ENCODE results near the gene XAGE2. TPM values are rescaled to one million over a fixed set of nuclear protein-coding genes. Genes with fewer than 3 reads are reported as not detected.
"Not testable (repeated sequence)": the region's sequence is repeated elsewhere in the genome, so short reads cannot be mapped to it uniquely, and the experiment has no call there.

The XAGE2 gene
- total and polyA plus RNA-seq, 2 of the 4 experiments (the other 2 are of a cell fraction) = not detected

DNA sequence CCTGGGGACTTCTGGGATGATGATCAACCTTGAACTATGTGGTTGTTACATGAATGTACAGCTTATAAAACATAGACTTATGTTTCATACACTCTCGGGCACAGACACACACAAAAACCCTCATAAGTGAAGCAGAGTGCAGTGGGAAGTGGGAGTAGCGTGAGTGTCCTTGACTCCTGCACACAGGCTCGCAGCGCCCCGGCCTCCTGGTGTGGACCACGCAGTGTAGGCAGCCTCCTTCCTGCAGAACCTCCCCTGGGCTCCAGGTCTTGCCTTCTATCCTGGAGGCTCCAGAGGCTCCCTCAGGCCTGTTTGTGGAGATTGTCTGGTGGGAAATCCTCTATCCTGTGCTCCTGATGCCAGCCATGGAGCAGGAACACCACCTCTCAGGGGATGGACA is 25.7 kb upstream of the XAGE2 start:
- whole genome bisulfite sequencing, 2 experiments (ENCODE audit: extremely low coverage in 2 of 2, insufficient read length in 1 of 2) = no CpG with 5 or more reads among the region's 6 CpGs
- intact Hi-C loops (cut with micrococcal nuclease); BruUV-seq (replicated peaks): not testable (repeated sequence)

More for the DNA sequence above, 25.7 kb upstream of the XAGE2 start:
- H3K9me1 ChIP-seq (ENCODE audit: insufficient read depth, low read length); H4K20me1 ChIP-seq (ENCODE audit: insufficient read depth, low read length); CTCF ChIA-PET; H3K79me1 ChIP-seq (ENCODE audit: low read depth in 1 of 2, low read length in 2 of 2); H2AFZ ChIP-seq (replicated peaks; ENCODE audit: low read length, poor library complexity); dilution Hi-C loops (cut with HindIII; ENCODE audit: low sequenced_read_pairs, unreplicated experiment); H3K56ac ChIP-seq (ENCODE audit: extremely low read depth, insufficient read depth, low read length); H3K4me3 ChIP-seq (ENCODE audit: insufficient read depth, low read depth, low read length); H2BK15ac ChIP-seq (ENCODE audit: low read depth, low read length); H3K27me3 ChIP-seq (ENCODE audit: control insufficient read depth, insufficient read depth, low read length); in situ Hi-C loops (cut with MboI; ENCODE audit: low sequenced_read_pairs); H3K27ac ChIP-seq (ENCODE audit: insufficient read depth, low read length); H2AK5ac ChIP-seq (ENCODE audit: low read depth, low read length); H2BK120ac ChIP-seq (ENCODE audit: low read depth, low read length); H3K4me2 ChIP-seq (ENCODE audit: low read depth, low read length); H3K4me1 ChIP-seq (ENCODE audit: control insufficient read depth, insufficient read depth, low read length); DNase-seq; H3K36me3 ChIP-seq (ENCODE audit: control insufficient read depth, insufficient read depth, low read length); H3K4ac ChIP-seq (ENCODE audit: low read depth, low read length); H3K9me3 ChIP-seq (ENCODE audit: control insufficient read depth, insufficient read depth, low read length); H3K18ac ChIP-seq (ENCODE audit: low read depth, low read length); H2BK20ac ChIP-seq (ENCODE audit: low read depth, low read length); H4K8ac ChIP-seq (ENCODE audit: low read depth in 2 of 2, low read length in 2 of 2); H2BK5ac ChIP-seq (ENCODE audit: low read depth, low read length, poor library complexity, severe bottlenecking); H2AK9ac ChIP-seq (replicated peaks; ENCODE audit: low read depth, low read length, poor library complexity); H3K9ac ChIP-seq (ENCODE audit: low read depth, low read length); POLR2A ChIA-PET (ENCODE audit: unreplicated experiment); H4K5ac ChIP-seq (ENCODE audit: low read depth, low read length); H3K23ac ChIP-seq (ENCODE audit: low read depth, low read length); H3K14ac ChIP-seq (replicated peaks; ENCODE audit: low read depth, low read length); H4K91ac ChIP-seq (ENCODE audit: insufficient read depth, low read depth, low read length); ATAC-seq (ENCODE audit: low read depth): not testable (repeated sequence)

All from IMR-90 (cell line).